ENCODE results near the gene OR4E1.

DNA sequence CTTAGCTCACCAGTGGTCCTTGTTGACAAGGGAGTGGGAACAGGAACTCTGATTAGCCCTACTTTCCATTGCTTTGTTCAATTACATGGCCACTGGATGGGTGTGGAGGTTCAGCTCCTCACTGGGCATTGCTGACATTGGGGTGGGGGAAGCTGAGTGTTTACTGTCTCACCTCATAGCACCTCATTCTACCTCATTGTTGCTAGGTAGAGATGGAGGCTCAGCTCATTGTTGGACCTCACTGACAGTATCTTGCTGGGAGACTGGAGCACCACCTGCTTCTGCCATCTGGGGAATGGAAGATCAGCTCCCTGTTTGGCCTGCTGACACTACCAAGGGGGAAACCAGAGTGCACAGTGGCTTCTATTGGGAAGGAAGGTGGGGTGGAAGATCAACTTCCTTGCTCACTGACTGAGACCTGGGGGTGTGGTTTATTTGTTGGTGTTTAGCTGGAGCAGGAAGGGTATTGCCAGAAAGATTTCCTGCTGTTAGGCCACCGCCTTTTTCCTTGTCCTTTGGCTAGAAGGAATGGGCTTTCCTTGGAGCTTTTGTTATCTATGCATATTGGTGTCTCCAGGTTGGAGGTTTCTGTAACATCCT, 21.3 kb downstream of the OR4E1 start:
- no peak for TF ChIP-seq EZH2 (IDR thresholded peaks at IDR 0.05)
- TF ChIP-seq POLR2AphosphoS5 (IDR thresholded peaks at IDR 0.05; ENCODE audit: borderline replicate concordance, low read depth, low read length), result no peak; the same call in none of the 2 replicates
- no peak for TF ChIP-seq FOXP2 (optimal IDR thresholded peaks at IDR 0.05; ENCODE audit: control extremely low read depth, extremely low read length, insufficient read depth)

Measured in SK-N-MC (cell line).